GM18502 (cell line): Measurements from ENCODE around the gene KIAA0930.
"Not testable (repeated sequence)": the region's sequence is repeated elsewhere in the genome, so short reads cannot be mapped to it uniquely, and the experiment has no call there.

ENCODE experiments used
- ATAC-seq: cut with Tn5 transposase; IDR thresholded peaks from one replicate; pipeline ENCODE4 v1.9.1; 2021; ENCODE audit warnings: mild to moderate bottlenecking; ENCODE audit not compliant: unreplicated experiment, poor library complexity

KIAA0930 gene

GRCh38 chr22:45263463-45264269, 23.0 kb upstream of the KIAA0930 start:
- ATAC-seq, result peak; percentile 77

- peak; percentile 48 for ATAC-seq
These were observed 22.3 kb upstream of the KIAA0930 start for GRCh38 chr22:45262931-45263462.

GRCh38 chr22:45262195-45262930, 21.7 kb upstream of the KIAA0930 start:
- ATAC-seq, result no peak

- no peak for ATAC-seq
These were observed 20.9 kb upstream of the KIAA0930 start for GRCh38 chr22:45261407-45262088.

- not testable (repeated sequence) for ATAC-seq
These were observed 19.7 kb upstream of the KIAA0930 start for GRCh38 chr22:45260395-45260759.

GRCh38 chr22:45259754-45260394, 19.2 kb upstream of the KIAA0930 start:
- no peak for ATAC-seq

- not testable (repeated sequence) for ATAC-seq
These were observed 17.2 kb upstream of the KIAA0930 start for GRCh38 chr22:45257941-45258340.

- ATAC-seq, result peak; percentile 63
These were observed 14.1 kb upstream of the KIAA0930 start for GRCh38 chr22:45254789-45255278.

GRCh38 chr22:45254388-45254787, 13.7 kb upstream of the KIAA0930 start:
- ATAC-seq, result peak; percentile 14

GRCh38 chr22:45253039-45253641, 12.4 kb upstream of the KIAA0930 start:
- no peak for ATAC-seq

- no peak for ATAC-seq
These were observed 11.1 kb upstream of the KIAA0930 start for GRCh38 chr22:45251825-45252224.

GRCh38 chr22:45248832-45249561, 8.3 kb upstream of the KIAA0930 start:
- ATAC-seq, result peak; percentile 63

GRCh38 chr22:45246060-45246985, 5.6 kb upstream of the KIAA0930 start:
- no peak for ATAC-seq

GRCh38 chr22:45244916-45245315, 4.2 kb upstream of the KIAA0930 start:
- no peak for ATAC-seq

GRCh38 chr22:45242778-45243191, 2.1 kb upstream of the KIAA0930 start:
- ATAC-seq, result no peak

GRCh38 chr22:45240104-45240809, 437 bp downstream of the KIAA0930 start:
- ATAC-seq, result peak; percentile 17

GRCh38 chr22:45239681-45240051, 1.0 kb downstream of the KIAA0930 start:
- ATAC-seq, result no peak
